Measurements from ENCODE around the gene SLFN5.
"Not testable (repeated sequence)": the region's sequence is repeated elsewhere in the genome, so short reads cannot be mapped to it uniquely, and the experiment has no call there.

The SLFN5 gene

GRCh38 chr17:35242158-35242804, 591 bp upstream of the SLFN5 start:
- DNase-seq (ENCODE audit: low read depth) = peak; percentile 51

GRCh38 chr17:35243561-35244340, 879 bp downstream of the SLFN5 start:
- peak; percentile 87 for DNase-seq (ENCODE audit: low read depth)

GRCh38 chr17:35244341-35245195, 1.7 kb downstream of the SLFN5 start:
- DNase-seq (ENCODE audit: low read depth) = peak; percentile 97

GRCh38 chr17:35245196-35245486, 2.3 kb downstream of the SLFN5 start:
- peak; percentile 94 for DNase-seq (ENCODE audit: low read depth)

- no peak for DNase-seq (ENCODE audit: low read depth)
These were observed 9.8 kb downstream of the SLFN5 start for GRCh38 chr17:35252651-35253050.

- DNase-seq (ENCODE audit: low read depth) = peak; percentile 98
These were observed 11.4 kb downstream of the SLFN5 start for GRCh38 chr17:35254107-35254773.

GRCh38 chr17:35255316-35255715, 12.4 kb downstream of the SLFN5 start:
- DNase-seq (ENCODE audit: low read depth) = no peak

GRCh38 chr17:35256629-35257028, 13.8 kb downstream of the SLFN5 start:
- no peak for DNase-seq (ENCODE audit: low read depth)

GRCh38 chr17:35257208-35257659, 14.4 kb downstream of the SLFN5 start:
- DNase-seq (ENCODE audit: low read depth) = peak; percentile 67

- DNase-seq (ENCODE audit: low read depth) = no peak
These were observed 16.1 kb downstream of the SLFN5 start for GRCh38 chr17:35259001-35259400.

GRCh38 chr17:35265071-35265470, 22.2 kb downstream of the SLFN5 start:
- no peak for DNase-seq (ENCODE audit: low read depth)

- no peak for DNase-seq (ENCODE audit: low read depth)
These were observed 22.8 kb downstream of the SLFN5 start for GRCh38 chr17:35265566-35266141.

- not testable (repeated sequence) for DNase-seq (ENCODE audit: low read depth)
These were observed 31.5 kb downstream of the SLFN5 start for GRCh38 chr17:35274167-35275066.

- not testable (repeated sequence) for DNase-seq (ENCODE audit: low read depth)
These were observed 35.6 kb downstream of the SLFN5 start for GRCh38 chr17:35278454-35278853.

- DNase-seq (ENCODE audit: low read depth) = not testable (repeated sequence)
These were observed 36.0 kb downstream of the SLFN5 start for GRCh38 chr17:35278876-35279275.

GRCh38 chr17:35283767-35284166, 40.9 kb downstream of the SLFN5 start:
- no peak for DNase-seq (ENCODE audit: low read depth)

- DNase-seq (ENCODE audit: low read depth) = no peak
These were observed 42.1 kb downstream of the SLFN5 start for GRCh38 chr17:35284955-35285354.

GRCh38 chr17:35286120-35286781, 43.4 kb downstream of the SLFN5 start:
- DNase-seq (ENCODE audit: low read depth) = peak; percentile 31

- no peak for DNase-seq (ENCODE audit: low read depth)
These were observed 44.5 kb downstream of the SLFN5 start for GRCh38 chr17:35287286-35287811.

GRCh38 chr17:35289222-35289621, 46.4 kb downstream of the SLFN5 start:
- DNase-seq (ENCODE audit: low read depth) = no peak
